DLD1 (cell line): Measurements from ENCODE around the gene PLA2G6.
"Not testable (repeated sequence)": the region's sequence is repeated elsewhere in the genome, so short reads cannot be mapped to it uniquely, and the experiment has no call there.

Experiments
- in situ Hi-C: cut with HindIII; loops from 2 replicates; pipeline ENCODE4 v1.10.0; 2017; ENCODE audit warnings: low sequenced_read_pairs

Gene PLA2G6

GRCh38 chr22:38191731-38192474, 10.3 kb upstream of the PLA2G6 start:
- in situ Hi-C loops = no loop called here

GRCh38 chr22:38191055-38191454, 9.4 kb upstream of the PLA2G6 start:
- in situ Hi-C loops = no loop called here

GRCh38 chr22:38190581-38190980, 9.0 kb upstream of the PLA2G6 start:
- in situ Hi-C loops = no loop called here

GRCh38 chr22:38189104-38189503, 7.5 kb upstream of the PLA2G6 start:
- in situ Hi-C loops = no loop called here

GRCh38 chr22:38187413-38188212, 6.0 kb upstream of the PLA2G6 start:
- in situ Hi-C loops = no loop called here

GRCh38 chr22:38186429-38186828, 4.8 kb upstream of the PLA2G6 start:
- in situ Hi-C loops = no loop called here

- in situ Hi-C loops = no loop called here
Measured at GRCh38 chr22:38184788-38185187, 3.2 kb upstream of the PLA2G6 start.

GRCh38 chr22:38180841-38181452, 683 bp downstream of the PLA2G6 start:
- in situ Hi-C loops = no loop called here

GRCh38 chr22:38178605-38178937, 3.1 kb downstream of the PLA2G6 start:
- in situ Hi-C loops = not testable (repeated sequence)

GRCh38 chr22:38177926-38178604, 3.6 kb downstream of the PLA2G6 start:
- in situ Hi-C loops = no loop called here

- in situ Hi-C loops = not testable (repeated sequence)
Measured at GRCh38 chr22:38177571-38177925, 4.1 kb downstream of the PLA2G6 start.

GRCh38 chr22:38177044-38177443, 4.6 kb downstream of the PLA2G6 start:
- in situ Hi-C loops = no loop called here

GRCh38 chr22:38176170-38176741, 5.4 kb downstream of the PLA2G6 start:
- in situ Hi-C loops = no loop called here

- in situ Hi-C loops = no loop called here
Measured at GRCh38 chr22:38175206-38176118, 6.2 kb downstream of the PLA2G6 start.

- in situ Hi-C loops = no loop called here
Measured at GRCh38 chr22:38174626-38175025, 7.0 kb downstream of the PLA2G6 start.

- in situ Hi-C loops = no loop called here
Measured at GRCh38 chr22:38173641-38173906, 8.1 kb downstream of the PLA2G6 start.

- in situ Hi-C loops = no loop called here
Measured at GRCh38 chr22:38172832-38173640, 8.6 kb downstream of the PLA2G6 start.

GRCh38 chr22:38171927-38172831, 9.5 kb downstream of the PLA2G6 start:
- in situ Hi-C loops = no loop called here
